ENCODE data around the gene CRP. TPM values are rescaled to one million over a fixed set of nuclear protein-coding genes. Genes with fewer than 3 reads are reported as not detected.

Gene CRP, protein sequence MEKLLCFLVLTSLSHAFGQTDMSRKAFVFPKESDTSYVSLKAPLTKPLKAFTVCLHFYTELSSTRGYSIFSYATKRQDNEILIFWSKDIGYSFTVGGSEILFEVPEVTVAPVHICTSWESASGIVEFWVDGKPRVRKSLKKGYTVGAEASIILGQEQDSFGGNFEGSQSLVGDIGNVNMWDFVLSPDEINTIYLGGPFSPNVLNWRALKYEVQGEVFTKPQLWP
- not detected for total RNA-seq

DNA sequence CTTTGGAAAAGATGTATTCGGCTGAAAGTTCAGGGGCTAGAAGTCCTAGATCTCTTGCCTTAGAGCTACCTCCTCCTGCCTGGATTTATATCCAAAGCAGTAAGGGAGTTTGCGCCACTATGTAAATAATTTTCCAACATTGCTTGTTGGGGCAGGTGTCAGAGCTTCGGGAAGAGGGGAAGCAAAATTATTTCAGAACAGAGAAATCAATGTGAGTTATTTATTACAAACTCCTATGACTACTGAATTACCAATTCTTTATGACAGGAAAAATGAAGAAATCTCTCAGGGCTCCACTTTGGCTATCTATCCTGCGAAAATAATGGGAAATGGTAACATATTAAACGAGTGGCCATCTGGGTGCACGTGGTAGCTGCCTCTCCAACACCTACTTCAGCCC, at the start of gene CRP:
CRP (minus strand) TSS at position 61 of the 400 bp plus-strand sequence. CDS start 104 bp downstream, outside the sequence.
- Histone ChIP-seq H3K27ac (no peak within 1 kb of the TSS), H3K36me3 (no peaks in the 10 kb centered on the region), H3K4me3 (no peak within 1 kb of the TSS), H3K9me3 (no peaks in the 10 kb centered on the region), H3K4me1 (ENCODE audit: control insufficient read depth in 1 of 2, low read depth in 2 of 2) (no peaks in the 10 kb centered on the region), H3K27me3 (replicated peaks; ENCODE audit: insufficient read depth) (no peaks in the 10 kb centered on the region)
- DNase-seq (ENCODE audit: low spot score) = no peak
- TF ChIP-seq, protein P1, sequence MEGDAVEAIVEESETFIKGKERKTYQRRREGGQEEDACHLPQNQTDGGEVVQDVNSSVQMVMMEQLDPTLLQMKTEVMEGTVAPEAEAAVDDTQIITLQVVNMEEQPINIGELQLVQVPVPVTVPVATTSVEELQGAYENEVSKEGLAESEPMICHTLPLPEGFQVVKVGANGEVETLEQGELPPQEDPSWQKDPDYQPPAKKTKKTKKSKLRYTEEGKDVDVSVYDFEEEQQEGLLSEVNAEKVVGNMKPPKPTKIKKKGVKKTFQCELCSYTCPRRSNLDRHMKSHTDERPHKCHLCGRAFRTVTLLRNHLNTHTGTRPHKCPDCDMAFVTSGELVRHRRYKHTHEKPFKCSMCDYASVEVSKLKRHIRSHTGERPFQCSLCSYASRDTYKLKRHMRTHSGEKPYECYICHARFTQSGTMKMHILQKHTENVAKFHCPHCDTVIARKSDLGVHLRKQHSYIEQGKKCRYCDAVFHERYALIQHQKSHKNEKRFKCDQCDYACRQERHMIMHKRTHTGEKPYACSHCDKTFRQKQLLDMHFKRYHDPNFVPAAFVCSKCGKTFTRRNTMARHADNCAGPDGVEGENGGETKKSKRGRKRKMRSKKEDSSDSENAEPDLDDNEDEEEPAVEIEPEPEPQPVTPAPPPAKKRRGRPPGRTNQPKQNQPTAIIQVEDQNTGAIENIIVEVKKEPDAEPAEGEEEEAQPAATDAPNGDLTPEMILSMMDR (IDR thresholded peaks at IDR 0.05) = no peak
- no peak for ATAC-seq (ENCODE audit: insufficient number of reproducible peaks, low FRiP score, low read depth)

DNA sequence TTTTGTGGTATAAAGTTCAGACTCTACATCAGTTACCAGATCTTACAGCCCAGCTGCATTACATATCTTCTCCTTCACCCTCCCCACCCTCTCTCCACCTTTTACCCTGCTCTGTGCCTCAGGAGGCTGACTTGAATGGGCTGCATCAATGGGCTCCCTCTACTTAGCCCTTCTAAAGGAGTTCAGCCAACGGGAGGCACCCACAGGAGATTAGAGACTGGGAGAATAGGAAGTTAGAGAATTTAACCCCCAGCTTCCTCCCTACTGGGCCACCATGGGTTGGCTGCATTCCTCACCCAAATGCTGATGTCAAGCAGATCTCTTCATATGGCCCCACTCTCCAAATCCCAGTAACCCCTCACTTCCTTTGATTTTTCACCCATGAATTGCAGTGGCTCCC, 49.3 kb upstream of the CRP start:
- Histone ChIP-seq H3K27me3 (replicated peaks; ENCODE audit: insufficient read depth) (no peaks in the 10 kb centered on the region), H3K27ac (no peak overlapping the region), H3K4me3 (no peak overlapping the region), H3K4me1 (ENCODE audit: control insufficient read depth in 1 of 2, low read depth in 2 of 2) (no peaks in the 10 kb centered on the region), H3K9me3 (no peaks in the 10 kb centered on the region), H3K36me3 (no peaks in the 10 kb centered on the region)
- DNase-seq (ENCODE audit: low spot score) (no peak), ATAC-seq (ENCODE audit: insufficient number of reproducible peaks, low FRiP score, low read depth) (no peak)
- TF ChIP-seq, protein P1 (IDR thresholded peaks at IDR 0.05) = no peak

DNA sequence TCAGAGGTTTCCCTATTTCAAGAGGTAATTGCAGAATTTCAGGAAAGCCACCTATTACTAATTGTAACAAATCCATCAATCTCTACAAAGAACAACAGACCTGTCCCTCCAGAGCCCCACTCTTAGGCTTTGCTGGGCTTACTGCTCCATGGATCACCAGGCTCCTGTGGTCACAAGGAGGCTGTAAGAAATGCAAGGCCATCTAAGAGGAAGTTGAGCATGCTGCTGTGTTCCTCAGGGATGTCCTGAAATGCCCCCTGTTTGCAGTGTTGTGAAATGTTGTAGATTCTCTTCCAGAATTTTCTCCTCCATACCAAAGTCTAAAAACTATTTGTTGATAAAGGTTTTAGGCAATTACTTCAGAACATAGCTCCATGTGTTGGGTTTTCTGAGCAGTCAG, 42.0 kb upstream of the CRP start:
- Histone ChIP-seq H3K9me3 (no peaks in the 10 kb centered on the region), H3K27me3 (replicated peaks; ENCODE audit: insufficient read depth) (no peaks in the 10 kb centered on the region), H3K4me3 (no peak overlapping the region), H3K27ac (no peak overlapping the region), H3K4me1 (ENCODE audit: control insufficient read depth in 1 of 2, low read depth in 2 of 2) (no peaks in the 10 kb centered on the region), H3K36me3 (no peaks in the 10 kb centered on the region)
- ATAC-seq (ENCODE audit: insufficient number of reproducible peaks, low FRiP score, low read depth) (no peak), DNase-seq (ENCODE audit: low spot score) (no peak)
- TF ChIP-seq, protein P1 (IDR thresholded peaks at IDR 0.05) = no peak

DNA sequence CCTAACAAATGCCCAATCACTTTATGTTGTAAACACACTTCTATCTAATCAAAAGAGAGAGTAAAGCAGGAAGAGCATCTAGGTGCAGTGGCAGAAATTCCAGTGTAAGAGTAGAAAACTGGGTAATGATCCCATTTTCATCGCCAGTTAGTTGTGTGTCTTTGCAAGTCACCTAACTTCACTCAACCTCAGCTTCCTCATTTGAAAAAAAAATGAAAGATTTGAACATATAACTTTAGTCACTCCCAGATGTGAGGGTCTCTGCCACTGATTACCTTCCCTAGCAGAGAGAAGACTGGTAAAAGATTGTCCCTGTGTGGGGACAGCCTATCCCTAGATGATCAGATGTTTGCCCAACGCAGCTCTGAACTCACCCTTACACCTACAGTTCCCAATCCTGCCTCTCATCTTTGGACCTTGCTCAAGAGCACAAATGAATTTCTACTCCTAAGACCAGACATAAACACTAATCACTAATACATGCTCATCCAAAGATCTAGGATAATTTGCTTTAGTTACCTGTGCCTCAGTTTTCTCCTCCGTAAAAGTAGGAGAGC, 41.1 kb upstream of the CRP start:
- H3K9me3 ChIP-seq = no peaks in the 10 kb centered on the region
- no peak overlapping the region for H3K27ac ChIP-seq
- no peaks in the 10 kb centered on the region for H3K4me1 ChIP-seq (ENCODE audit: control insufficient read depth in 1 of 2, low read depth in 2 of 2)
- H3K36me3 ChIP-seq = no peaks in the 10 kb centered on the region
- TF ChIP-seq, protein P1 (IDR thresholded peaks at IDR 0.05) = no peak
- DNase-seq (ENCODE audit: low spot score) (no peak), ATAC-seq (ENCODE audit: insufficient number of reproducible peaks, low FRiP score, low read depth) (no peak)
- no peak overlapping the region for H3K4me3 ChIP-seq
- H3K27me3 ChIP-seq (replicated peaks; ENCODE audit: insufficient read depth) = no peaks in the 10 kb centered on the region

DNA sequence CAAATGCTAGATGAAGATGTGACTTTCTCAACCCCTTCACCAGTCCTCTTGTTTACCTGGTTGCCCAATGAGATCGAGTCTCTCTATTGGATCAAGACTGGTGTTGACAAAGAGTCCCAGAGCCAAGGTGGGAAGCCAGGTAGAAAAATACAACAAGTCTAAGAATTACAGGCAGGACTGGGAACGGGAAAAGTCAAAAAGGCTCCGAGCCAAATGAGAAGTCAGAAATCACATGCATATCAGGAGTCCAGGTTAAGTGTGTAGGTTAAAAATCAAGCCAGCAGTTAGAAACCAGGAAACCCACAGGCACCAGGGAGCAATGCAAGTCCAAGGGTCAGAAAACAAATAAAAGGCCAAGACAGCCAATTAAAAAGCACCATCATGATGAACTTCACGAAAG, 39.0 kb upstream of the CRP start:
- Histone ChIP-seq H3K4me1 (ENCODE audit: control insufficient read depth in 1 of 2, low read depth in 2 of 2) (no peaks in the 10 kb centered on the region), H3K36me3 (no peaks in the 10 kb centered on the region), H3K9me3 (no peaks in the 10 kb centered on the region), H3K4me3 (no peak overlapping the region), H3K27ac (no peak overlapping the region), H3K27me3 (replicated peaks; ENCODE audit: insufficient read depth) (no peaks in the 10 kb centered on the region)
- TF ChIP-seq, protein P1 (IDR thresholded peaks at IDR 0.05) = no peak
- ATAC-seq (ENCODE audit: insufficient number of reproducible peaks, low FRiP score, low read depth) = no peak
- no peak for DNase-seq (ENCODE audit: low spot score)

Data from thoracic aorta (tissue), 2 donors.